GM19467 (cell line): ENCODE results near the gene TXLNA.

Experiments used
- ATAC-seq: cut with Tn5 transposase; IDR thresholded peaks from one replicate; pipeline ENCODE4 v1.9.1; 2021; ENCODE audit warnings: mild to moderate bottlenecking, moderate library complexity; ENCODE audit not compliant: unreplicated experiment

Gene TXLNA

GRCh38 chr1:32208469-32208868 lies 29.0 kb downstream of the TXLNA start:
- no peak for ATAC-seq

GRCh38 chr1:32208891-32209328 lies 29.4 kb downstream of the TXLNA start, which contains the start of gene DCDC2B:
DCDC2B (plus strand) TSS chr1:32209089; CDS start chr1:32209094, 5 bp downstream.
- ATAC-seq = no peak

- no peak for ATAC-seq
These were observed 36.4 kb downstream of the TXLNA start for GRCh38 chr1:32215629-32216480.

- no peak for ATAC-seq
These were observed 37.1 kb downstream of the TXLNA start for GRCh38 chr1:32216566-32216965.

GRCh38 chr1:32219022-32219421 lies 39.5 kb downstream of the TXLNA start:
- no peak for ATAC-seq

- ATAC-seq = no peak
These were observed 41.5 kb downstream of the TXLNA start for GRCh38 chr1:32220746-32221580.

GRCh38 chr1:32221581-32221979 lies 42.1 kb downstream of the TXLNA start:
- no peak for ATAC-seq

GRCh38 chr1:32221980-32222755 lies 42.7 kb downstream of the TXLNA start, which contains the start of the genes EIF3I and TMEM234:
EIF3I (plus strand) TSS chr1:32222407; CDS start chr1:32222442, 35 bp downstream.
TMEM234 (minus strand) TSS chr1:32222353; CDS start chr1:32222322, 31 bp downstream.
- ATAC-seq = peak; percentile 89

GRCh38 chr1:32223683-32224082 lies 44.2 kb downstream of the TXLNA start:
- no peak for ATAC-seq

- ATAC-seq = no peak
These were observed 44.8 kb downstream of the TXLNA start for GRCh38 chr1:32224285-32224684.

GRCh38 chr1:32228771-32229170 lies 49.3 kb downstream of the TXLNA start:
- no peak for ATAC-seq

- no peak for ATAC-seq
These were observed 52.5 kb downstream of the TXLNA start for GRCh38 chr1:32231843-32232432.

GRCh38 chr1:32232558-32233304 lies 53.3 kb downstream of the TXLNA start:
- no peak for ATAC-seq

- ATAC-seq = no peak
These were observed 55.3 kb downstream of the TXLNA start for GRCh38 chr1:32234792-32235191.

GRCh38 chr1:32239337-32239736 lies 59.9 kb downstream of the TXLNA start:
- ATAC-seq = no peak

GRCh38 chr1:32239790-32240139 lies 60.3 kb downstream of the TXLNA start:
- no peak for ATAC-seq

- no peak for ATAC-seq
These were observed 60.9 kb downstream of the TXLNA start for GRCh38 chr1:32240140-32240951.

GRCh38 chr1:32241001-32241763 lies 61.7 kb downstream of the TXLNA start:
- ATAC-seq = no peak
